Thoracic aorta (tissue), 2 donors: ENCODE data around the gene ZNF280B. TPM values are rescaled to one million over a fixed set of nuclear protein-coding genes. Genes with fewer than 3 reads are reported as not detected.
"Not testable (repeated sequence)": the region's sequence is repeated elsewhere in the genome, so short reads cannot be mapped to it uniquely, and the experiment has no call there.

ENCODE experiments used
- ATAC-seq: fragments of 150-250 bp; one replicate; pipeline ENCODE4 v1.8.0; 2017; ENCODE audit warnings: low read depth; ENCODE audit not compliant: insufficient number of reproducible peaks, low FRiP score
- DNase-seq: peaks from one replicate; pipeline ENCODE4 v3.0.0-alpha.2; 2020; ENCODE audit warnings: low spot score
- H3K27ac ChIP-seq, 2 donors: fragments of 200-600 bp; sonication (generic); 1 replicate in 1 of 2; 2 replicates in 1 of 2; pipeline ENCODE4 v1.5.1; 2016; ENCODE audit warnings: mild to moderate bottlenecking in 2 of 2, moderate library complexity in 2 of 2
- H3K27me3 ChIP-seq: fragments of 200-600 bp; sonication (generic); replicated peaks from 2 replicates; pipeline ENCODE4 v1.6.0; 2016; ENCODE audit warnings: mild to moderate bottlenecking; ENCODE audit not compliant: insufficient read depth
- H3K36me3 ChIP-seq: fragments of 200-600 bp; sonication (generic); one replicate; pipeline ENCODE4 v1.5.1; 2016
- H3K4me1 ChIP-seq, 2 donors: fragments of 200-600 bp; sonication (generic); 1 replicate in 1 of 2; 2 replicates in 1 of 2; pipeline versions ENCODE4 v1.5.1 to v1.6.0; 2016; ENCODE audit warnings: low read depth in 2 of 2, mild to moderate bottlenecking in 1 of 2; ENCODE audit not compliant: control insufficient read depth in 1 of 2
- H3K4me3 ChIP-seq: fragments of 200-600 bp; sonication (generic); 2 replicates; pipeline ENCODE4 v1.5.1; 2016; ENCODE audit warnings: mild to moderate bottlenecking
- H3K9me3 ChIP-seq: fragments of 200-600 bp; sonication (generic); 2 replicates; pipeline ENCODE4 v1.5.1; 2016
- CTCF ChIP-seq: fragments of 200-600 bp; sonication (generic); IDR thresholded peaks from one replicate; pipeline ENCODE4 v1.5.1; 2019; ENCODE audit warnings: antibody characterized with exemption
- total RNA-seq, 2 donors: library from RNA; depleted of rRNA; stranded (reverse); fragments of >200 nt; gene quantifications; one replicate each; pipeline versions ENCODE4 v1.1.0 to v1.2.3, GENCODE V29; 2016

Gene ZNF280B
- total RNA-seq, 2 donors from 2014 or later: not detected

GRCh38 chr22:22534604-22535415 is 26.3 kb upstream of the ZNF280B start:
- Histone ChIP-seq H3K36me3 (no peaks in the 10 kb centered on the region), H3K4me1 (no peaks in the 10 kb centered on the region), H3K27me3 (no peaks in the 10 kb centered on the region), H3K9me3 (no peaks in the 10 kb centered on the region), H3K27ac (no peak overlapping the region), H3K4me3 (no peak overlapping the region)
- TF ChIP-seq CTCF: no peak
- ATAC-seq (no peak), DNase-seq (no peak)

- TF ChIP-seq CTCF: no peak
Observed at GRCh38 chr22:22533863-22534262, 25.3 kb upstream of the ZNF280B start.

GRCh38 chr22:22533417-22533816 is 24.9 kb upstream of the ZNF280B start:
- Histone ChIP-seq H3K27ac (no peak overlapping the region), H3K4me1 (no peaks in the 10 kb centered on the region), H3K27me3 (no peaks in the 10 kb centered on the region), H3K9me3 (no peaks in the 10 kb centered on the region), H3K36me3 (no peaks in the 10 kb centered on the region), H3K4me3 (no peak overlapping the region)
- no peak for TF ChIP-seq CTCF
- no peak for ATAC-seq
- no peak for DNase-seq

More at GRCh38 chr22:22533863-22534262, 25.3 kb upstream of the ZNF280B start:
- no peak for ATAC-seq
- Histone ChIP-seq H3K36me3 (no peaks in the 10 kb centered on the region), H3K9me3 (no peaks in the 10 kb centered on the region), H3K4me1 (no peaks in the 10 kb centered on the region), H3K27ac (no peak overlapping the region), H3K27me3 (no peaks in the 10 kb centered on the region), H3K4me3 (no peak overlapping the region)
- DNase-seq: no peak

- not testable (repeated sequence) for H3K4me3 ChIP-seq, H3K27me3 ChIP-seq, H3K4me1 ChIP-seq, ATAC-seq, H3K9me3 ChIP-seq, H3K36me3 ChIP-seq, DNase-seq, H3K27ac ChIP-seq
Observed at GRCh38 chr22:22532547-22533071, 24.1 kb upstream of the ZNF280B start.

GRCh38 chr22:22531770-22532546 is 23.4 kb upstream of the ZNF280B start:
- DNase-seq (no peak), ATAC-seq (no peak)
- H3K4me3 ChIP-seq: no peak overlapping the region
- no peaks in the 10 kb centered on the region for H3K27me3 ChIP-seq
- H3K36me3 ChIP-seq: no peaks in the 10 kb centered on the region
- no peaks in the 10 kb centered on the region for H3K9me3 ChIP-seq
- no peaks in the 10 kb centered on the region for H3K4me1 ChIP-seq
- no peak for TF ChIP-seq CTCF
- H3K27ac ChIP-seq: no peak overlapping the region
